ENCODE data around the gene KLF11. TPM values are rescaled to one million over a fixed set of nuclear protein-coding genes. Genes with fewer than 3 reads are reported as not detected.

KLF11 gene
- polyA plus RNA-seq, 3 donors: 21.0 to 69.8 (median 25.3) TPM

DNA sequence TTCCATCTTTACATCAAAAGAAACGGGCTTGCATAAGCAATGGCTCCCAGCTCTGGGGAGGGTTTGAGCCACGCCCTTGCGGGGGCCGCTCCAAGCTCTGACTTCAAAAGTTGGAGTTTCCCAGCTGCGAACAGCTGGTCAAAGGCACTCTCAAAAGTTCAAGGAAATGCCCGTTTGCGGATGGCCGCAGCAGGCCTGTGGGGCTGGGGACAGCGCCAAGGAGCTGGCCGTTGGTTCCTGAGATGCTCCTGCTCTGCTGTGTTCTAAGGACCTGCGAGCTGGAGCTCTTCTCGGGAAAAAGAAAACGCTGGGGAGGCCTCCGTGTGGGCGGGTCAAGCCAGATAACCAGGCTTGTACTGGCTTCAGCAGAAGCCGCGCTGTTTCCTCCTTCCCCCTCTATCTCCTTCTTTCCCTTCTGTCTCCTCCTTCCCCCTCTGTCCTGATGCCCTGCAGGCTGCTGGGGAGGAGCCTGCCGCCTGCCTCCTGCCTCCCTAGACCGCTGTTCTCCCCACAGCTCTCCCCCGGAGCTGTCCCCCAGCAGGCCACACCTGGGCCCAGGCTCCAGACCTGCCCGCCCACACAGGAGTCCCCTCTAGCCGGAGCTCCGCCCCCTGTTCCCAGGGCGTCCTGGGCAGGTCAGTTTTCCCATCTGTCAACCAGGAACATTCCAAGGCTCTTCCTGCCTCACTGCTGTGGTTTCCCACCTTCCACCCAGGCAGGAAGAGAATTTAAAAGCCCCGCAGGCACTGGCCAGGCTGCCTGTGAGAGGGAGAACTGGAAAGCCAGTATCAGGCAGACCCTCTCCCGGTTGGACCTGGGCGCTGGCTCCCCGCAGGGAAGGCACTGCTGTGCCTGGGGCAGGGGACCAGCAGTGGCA, 14.1 kb downstream of the KLF11 start:
- Mint-ChIP-seq H3K4me3 (peak overlapping the region; percentile 55 to 71), H3K36me3 (peaks cover 33 to 35% of the 10 kb centered on the region in 2 donors), H3K27me3 (ENCODE audit: low read depth in 3 of 3) (peaks cover 3 to 17% (median 6%) of the 10 kb centered on the region in 3 donors), H3K27ac (peak overlapping the region in 2 of 7 donors; percentile 52 to 77), H3K4me1 (peaks cover 20% of the 10 kb centered on the region), H3K9me3 (no peaks in the 10 kb centered on the region)
- intact Hi-C loops (cut with micrococcal nuclease): no loop called here
- H2AFZ ChIP-seq (ENCODE audit: insufficient read depth, low read depth, low read length, poor library complexity, severe bottlenecking): peak overlapping the region; percentile 35
- peak overlapping the region; percentile 34 for H3K4me2 ChIP-seq (replicated peaks; ENCODE audit: extremely low read depth, low read length, poor library complexity, severe bottlenecking)
- peak in 1 of 3 donors; percentile 72 for DNase-seq
- H3K27me3 ChIP-seq (ENCODE audit: control insufficient read depth in 2 of 2, insufficient read depth in 2 of 2, low read length in 2 of 2): no peaks in the 10 kb centered on the region
- H3K9me3 ChIP-seq (replicated peaks in 1 of 2; ENCODE audit: control insufficient read depth in 1 of 2, insufficient read depth in 1 of 2, low read length in 2 of 2): no peaks in the 10 kb centered on the region
- 40% methylated on average over 27 of the region's 28 CpGs for WGBS (ENCODE audit: insufficient coverage)
- H3K27ac ChIP-seq (ENCODE audit: low read depth in 1 of 2, low read length in 2 of 2): no peak overlapping the region
- no peaks in the 10 kb centered on the region for H3K79me2 ChIP-seq (ENCODE audit: insufficient read depth, low read length)
- TF ChIP-seq, protein P1, sequence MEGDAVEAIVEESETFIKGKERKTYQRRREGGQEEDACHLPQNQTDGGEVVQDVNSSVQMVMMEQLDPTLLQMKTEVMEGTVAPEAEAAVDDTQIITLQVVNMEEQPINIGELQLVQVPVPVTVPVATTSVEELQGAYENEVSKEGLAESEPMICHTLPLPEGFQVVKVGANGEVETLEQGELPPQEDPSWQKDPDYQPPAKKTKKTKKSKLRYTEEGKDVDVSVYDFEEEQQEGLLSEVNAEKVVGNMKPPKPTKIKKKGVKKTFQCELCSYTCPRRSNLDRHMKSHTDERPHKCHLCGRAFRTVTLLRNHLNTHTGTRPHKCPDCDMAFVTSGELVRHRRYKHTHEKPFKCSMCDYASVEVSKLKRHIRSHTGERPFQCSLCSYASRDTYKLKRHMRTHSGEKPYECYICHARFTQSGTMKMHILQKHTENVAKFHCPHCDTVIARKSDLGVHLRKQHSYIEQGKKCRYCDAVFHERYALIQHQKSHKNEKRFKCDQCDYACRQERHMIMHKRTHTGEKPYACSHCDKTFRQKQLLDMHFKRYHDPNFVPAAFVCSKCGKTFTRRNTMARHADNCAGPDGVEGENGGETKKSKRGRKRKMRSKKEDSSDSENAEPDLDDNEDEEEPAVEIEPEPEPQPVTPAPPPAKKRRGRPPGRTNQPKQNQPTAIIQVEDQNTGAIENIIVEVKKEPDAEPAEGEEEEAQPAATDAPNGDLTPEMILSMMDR (IDR thresholded peaks at IDR 0.05): no peak
- H3K4me3 ChIP-seq (replicated peaks in 1 of 3; ENCODE audit: low read depth in 2 of 3, low read length in 3 of 3): peak overlapping the region in 1 of 3 experiments; percentile 35
- no peak overlapping the region for H3K9ac ChIP-seq (ENCODE audit: insufficient read depth, low read length, poor library complexity, severe bottlenecking)
- H3K36me3 ChIP-seq (replicated peaks in 1 of 2; ENCODE audit: control insufficient read depth in 1 of 2, insufficient read depth in 2 of 2, low read length in 2 of 2): peaks cover 24 to 33% of the 10 kb centered on the region in 2 donors
- H4K20me1 ChIP-seq (ENCODE audit: insufficient read depth, low read length): peaks cover 35% of the 10 kb centered on the region
- H3K4me1 ChIP-seq (ENCODE audit: control insufficient read depth in 1 of 2, insufficient read depth in 2 of 2, low read length in 2 of 2): peaks cover 9 to 11% of the 10 kb centered on the region in 2 donors

DNA sequence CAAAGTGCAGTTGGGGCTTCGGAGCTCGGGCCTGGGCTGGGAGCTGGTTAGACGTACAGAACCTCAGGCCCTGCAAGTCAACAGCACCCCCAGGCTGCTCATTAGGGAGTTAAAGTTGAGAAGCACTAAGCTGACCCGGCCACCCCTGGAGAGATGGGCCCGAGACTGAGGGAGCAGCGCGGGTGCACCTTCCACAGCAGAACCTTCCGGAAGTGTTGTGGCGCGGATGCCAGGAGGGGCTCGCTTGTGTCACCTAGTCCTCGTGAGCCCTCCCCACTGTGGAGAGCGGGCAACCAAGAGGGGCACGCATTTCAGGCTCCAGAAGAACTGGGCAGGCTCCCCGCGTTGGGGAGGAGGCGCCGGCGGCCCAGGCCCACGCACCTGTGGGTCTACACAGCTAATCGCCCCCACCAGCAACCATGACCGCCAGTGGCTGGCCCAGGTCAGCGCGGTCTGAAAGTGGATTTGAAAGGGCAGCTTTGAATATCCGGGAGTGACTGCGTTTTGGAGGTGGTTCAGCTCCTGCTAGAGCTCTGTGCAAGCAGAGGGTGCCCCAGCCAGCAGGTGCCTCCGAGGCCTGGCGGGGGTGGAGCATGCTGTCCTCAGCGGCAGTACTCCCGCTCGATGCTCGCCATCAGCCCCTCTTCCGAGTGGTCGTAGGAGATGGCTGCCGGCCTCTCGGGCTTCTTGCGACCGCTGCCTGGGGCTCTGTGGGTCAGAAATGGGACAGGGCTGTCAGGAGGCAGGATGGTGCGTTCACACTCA, 15.1 kb downstream of the KLF11 start:
- DNase-seq: no peak
- H3K36me3 Mint-ChIP-seq: peaks cover 23 to 25% of the 10 kb centered on the region in 2 donors
- Histone ChIP-seq H3K79me2 (ENCODE audit: insufficient read depth, low read length) (no peaks in the 10 kb centered on the region), H3K4me3 (replicated peaks in 1 of 3; ENCODE audit: low read depth in 2 of 3, low read length in 3 of 3) (no peak overlapping the region), H2AFZ (ENCODE audit: insufficient read depth, low read depth, low read length, poor library complexity, severe bottlenecking) (no peak overlapping the region), H3K36me3 (replicated peaks in 1 of 2; ENCODE audit: control insufficient read depth in 1 of 2, insufficient read depth in 2 of 2, low read length in 2 of 2) (peaks cover 14 to 23% of the 10 kb centered on the region in 2 donors), H3K9me3 (replicated peaks in 1 of 2; ENCODE audit: control insufficient read depth in 1 of 2, insufficient read depth in 1 of 2, low read length in 2 of 2) (no peaks in the 10 kb centered on the region), H3K4me1 (ENCODE audit: control insufficient read depth in 1 of 2, insufficient read depth in 2 of 2, low read length in 2 of 2) (peaks cover 9 to 11% of the 10 kb centered on the region in 2 donors), H3K4me2 (replicated peaks; ENCODE audit: extremely low read depth, low read length, poor library complexity, severe bottlenecking) (no peak overlapping the region), H4K20me1 (ENCODE audit: insufficient read depth, low read length) (peaks cover 26% of the 10 kb centered on the region), H3K27me3 (ENCODE audit: control insufficient read depth in 2 of 2, insufficient read depth in 2 of 2, low read length in 2 of 2) (no peaks in the 10 kb centered on the region), H3K27ac (ENCODE audit: low read depth in 1 of 2, low read length in 2 of 2) (no peak overlapping the region), H3K9ac (ENCODE audit: insufficient read depth, low read length, poor library complexity, severe bottlenecking) (no peak overlapping the region)
- H3K4me1 Mint-ChIP-seq: peaks cover 21% of the 10 kb centered on the region
- intact Hi-C loops (cut with micrococcal nuclease): no loop called here
- H3K27me3 Mint-ChIP-seq (ENCODE audit: low read depth in 3 of 3): peaks cover 3 to 17% (median 6%) of the 10 kb centered on the region in 3 donors
- H3K4me3 Mint-ChIP-seq: no peak overlapping the region
- TF ChIP-seq, protein P1 (IDR thresholded peaks at IDR 0.05): no peak
- 94% methylated on average over 30 of the region's 39 CpGs for WGBS (ENCODE audit: insufficient coverage)
- peak overlapping the region in 1 of 7 donors; percentile 50 for H3K27ac Mint-ChIP-seq
- H3K9me3 Mint-ChIP-seq: no peaks in the 10 kb centered on the region
